ENCODE measurements around the gene DBET.

DNA sequence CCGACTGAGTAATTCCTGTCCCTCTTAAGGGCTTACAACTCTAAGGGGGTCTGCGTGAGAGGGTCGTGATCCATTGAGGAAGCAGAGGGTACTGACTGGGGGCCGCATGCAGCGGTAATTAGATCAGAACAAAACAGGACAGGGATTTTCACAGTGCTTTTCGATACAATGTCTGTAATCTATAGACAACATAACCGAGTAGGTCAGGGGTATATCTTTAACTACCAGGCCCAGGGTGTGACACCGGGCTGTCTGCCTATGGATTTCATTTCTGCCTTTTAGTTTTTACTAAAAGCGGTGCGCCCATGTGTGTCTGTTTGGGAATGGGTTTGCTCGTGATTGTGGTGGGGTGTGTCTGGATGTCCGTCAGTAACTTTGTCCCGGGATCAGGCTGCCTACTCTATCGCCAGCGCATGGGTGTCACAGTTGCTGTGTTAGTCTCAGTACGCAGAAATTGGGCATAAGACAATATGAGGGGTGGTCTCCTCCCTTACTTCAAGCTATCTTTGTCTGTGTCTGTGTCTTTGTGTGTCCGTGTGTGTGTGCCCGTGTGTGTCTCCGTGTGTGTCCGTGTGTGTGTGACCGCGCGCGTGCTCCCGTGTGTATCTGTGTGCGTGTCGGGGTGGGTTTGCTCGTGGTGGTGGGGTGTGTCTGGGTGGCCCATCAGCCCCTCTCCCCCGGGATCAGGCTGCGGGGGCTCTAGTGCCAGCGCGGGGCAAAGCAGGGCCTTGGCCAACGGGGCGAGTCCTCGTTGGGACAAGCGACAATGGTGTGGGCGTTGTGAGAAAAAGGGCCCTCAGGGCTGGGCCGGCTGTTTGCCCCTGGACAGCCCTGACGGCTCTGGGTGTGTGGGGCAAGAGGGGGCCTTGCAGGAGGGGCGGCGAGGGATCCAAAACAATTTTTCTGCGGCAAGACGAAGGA, 47.7 kb upstream of the DBET start:
- TF ChIP-seq, protein P1, sequence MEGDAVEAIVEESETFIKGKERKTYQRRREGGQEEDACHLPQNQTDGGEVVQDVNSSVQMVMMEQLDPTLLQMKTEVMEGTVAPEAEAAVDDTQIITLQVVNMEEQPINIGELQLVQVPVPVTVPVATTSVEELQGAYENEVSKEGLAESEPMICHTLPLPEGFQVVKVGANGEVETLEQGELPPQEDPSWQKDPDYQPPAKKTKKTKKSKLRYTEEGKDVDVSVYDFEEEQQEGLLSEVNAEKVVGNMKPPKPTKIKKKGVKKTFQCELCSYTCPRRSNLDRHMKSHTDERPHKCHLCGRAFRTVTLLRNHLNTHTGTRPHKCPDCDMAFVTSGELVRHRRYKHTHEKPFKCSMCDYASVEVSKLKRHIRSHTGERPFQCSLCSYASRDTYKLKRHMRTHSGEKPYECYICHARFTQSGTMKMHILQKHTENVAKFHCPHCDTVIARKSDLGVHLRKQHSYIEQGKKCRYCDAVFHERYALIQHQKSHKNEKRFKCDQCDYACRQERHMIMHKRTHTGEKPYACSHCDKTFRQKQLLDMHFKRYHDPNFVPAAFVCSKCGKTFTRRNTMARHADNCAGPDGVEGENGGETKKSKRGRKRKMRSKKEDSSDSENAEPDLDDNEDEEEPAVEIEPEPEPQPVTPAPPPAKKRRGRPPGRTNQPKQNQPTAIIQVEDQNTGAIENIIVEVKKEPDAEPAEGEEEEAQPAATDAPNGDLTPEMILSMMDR (IDR thresholded peaks at IDR 0.05; ENCODE audit: insufficient read depth, low read length) = no peak
- no peak for TF ChIP-seq POLR2AphosphoS5 (IDR thresholded peaks at IDR 0.05; ENCODE audit: low read depth)

Data from HL-60 (cell line).